SK-N-SH (cell line): ENCODE measurements around the gene C10orf90.

Experiments
- EZH2phosphoT487 ChIP-seq: fragments of 200-600 bp; sonication (generic); IDR thresholded peaks from 2 replicates; pipeline ENCODE4 v1.6.1; 2017; ENCODE audit warnings: low read depth, mixed run types, mild to moderate bottlenecking, antibody characterized with exemption, moderate library complexity, borderline replicate concordance
- MEF2A ChIP-seq: IDR thresholded peaks from 2 replicates; pipeline ENCODE4 v1.4.0; 2012; ENCODE audit warnings: low read depth, borderline replicate concordance
- POLR2AphosphoS5 ChIP-seq: IDR thresholded peaks from 2 replicates; pipeline ENCODE4 v1.6.1; 2012; ENCODE audit warnings: low read depth, low read length
- RXRA ChIP-seq: IDR thresholded peaks from 2 replicates; pipeline ENCODE4 v1.4.0; 2012; ENCODE audit warnings: low read depth, mild to moderate bottlenecking, borderline replicate concordance
- TAF1 ChIP-seq: IDR thresholded peaks from 2 replicates; pipeline ENCODE4 v1.6.1; 2012; ENCODE audit warnings: low read depth, mild to moderate bottlenecking, low read length, moderate library complexity, borderline replicate concordance
- TF ChIP-seq, protein P1 (sequence below): fragments of 200-600 bp; sonication (generic); IDR thresholded peaks from 2 replicates; pipeline ENCODE4 v1.6.1; 2017; ENCODE audit warnings: antibody characterized with exemption, mild to moderate bottlenecking, moderate library complexity
- TF ChIP-seq, protein P2 (sequence below): fragments of 150-350 bp; IDR thresholded peaks from 2 replicates; pipeline ENCODE4 v1.6.1; 2017; ENCODE audit warnings: antibody characterized with exemption, low read length, low read depth, borderline replicate concordance
- TF ChIP-seq, protein P3 (sequence below): IDR thresholded peaks from 2 replicates; pipeline ENCODE4 v1.4.0; 2012; ENCODE audit warnings: low read depth

DNA sequence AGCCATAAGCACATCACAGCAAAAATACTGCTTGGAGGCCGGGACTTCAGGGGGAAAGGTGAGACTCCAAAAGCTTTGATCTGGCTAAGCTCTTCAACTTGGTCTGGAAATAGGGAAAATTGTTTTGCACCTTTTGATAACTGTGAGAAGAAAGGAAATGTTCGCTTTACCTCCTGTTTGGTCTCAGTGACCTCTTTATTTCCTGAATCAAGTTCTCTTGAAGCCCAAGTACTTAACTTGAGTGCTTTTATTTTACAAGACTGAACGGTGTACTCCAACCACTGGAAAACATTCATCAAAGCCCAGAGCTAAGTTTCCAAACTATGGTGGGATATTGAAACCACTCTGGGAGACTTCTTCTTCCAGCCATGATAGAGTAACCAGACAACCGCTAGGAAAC lies 5.3 kb downstream of the C10orf90 start:
- TF ChIP-seq, protein P1, sequence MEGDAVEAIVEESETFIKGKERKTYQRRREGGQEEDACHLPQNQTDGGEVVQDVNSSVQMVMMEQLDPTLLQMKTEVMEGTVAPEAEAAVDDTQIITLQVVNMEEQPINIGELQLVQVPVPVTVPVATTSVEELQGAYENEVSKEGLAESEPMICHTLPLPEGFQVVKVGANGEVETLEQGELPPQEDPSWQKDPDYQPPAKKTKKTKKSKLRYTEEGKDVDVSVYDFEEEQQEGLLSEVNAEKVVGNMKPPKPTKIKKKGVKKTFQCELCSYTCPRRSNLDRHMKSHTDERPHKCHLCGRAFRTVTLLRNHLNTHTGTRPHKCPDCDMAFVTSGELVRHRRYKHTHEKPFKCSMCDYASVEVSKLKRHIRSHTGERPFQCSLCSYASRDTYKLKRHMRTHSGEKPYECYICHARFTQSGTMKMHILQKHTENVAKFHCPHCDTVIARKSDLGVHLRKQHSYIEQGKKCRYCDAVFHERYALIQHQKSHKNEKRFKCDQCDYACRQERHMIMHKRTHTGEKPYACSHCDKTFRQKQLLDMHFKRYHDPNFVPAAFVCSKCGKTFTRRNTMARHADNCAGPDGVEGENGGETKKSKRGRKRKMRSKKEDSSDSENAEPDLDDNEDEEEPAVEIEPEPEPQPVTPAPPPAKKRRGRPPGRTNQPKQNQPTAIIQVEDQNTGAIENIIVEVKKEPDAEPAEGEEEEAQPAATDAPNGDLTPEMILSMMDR, result no peak
- TF ChIP-seq RXRA, result no peak
- no peak for TF ChIP-seq POLR2AphosphoS5
- TF ChIP-seq EZH2phosphoT487, result no peak
- no peak for TF ChIP-seq MEF2A
- TF ChIP-seq TAF1, result no peak
- TF ChIP-seq, protein P2, sequence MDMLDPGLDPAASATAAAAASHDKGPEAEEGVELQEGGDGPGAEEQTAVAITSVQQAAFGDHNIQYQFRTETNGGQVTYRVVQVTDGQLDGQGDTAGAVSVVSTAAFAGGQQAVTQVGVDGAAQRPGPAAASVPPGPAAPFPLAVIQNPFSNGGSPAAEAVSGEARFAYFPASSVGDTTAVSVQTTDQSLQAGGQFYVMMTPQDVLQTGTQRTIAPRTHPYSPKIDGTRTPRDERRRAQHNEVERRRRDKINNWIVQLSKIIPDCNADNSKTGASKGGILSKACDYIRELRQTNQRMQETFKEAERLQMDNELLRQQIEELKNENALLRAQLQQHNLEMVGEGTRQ, result no peak
- TF ChIP-seq, protein P3, sequence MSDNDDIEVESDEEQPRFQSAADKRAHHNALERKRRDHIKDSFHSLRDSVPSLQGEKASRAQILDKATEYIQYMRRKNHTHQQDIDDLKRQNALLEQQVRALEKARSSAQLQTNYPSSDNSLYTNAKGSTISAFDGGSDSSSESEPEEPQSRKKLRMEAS, result no peak
